ENCODE measurements around the gene OOSP4B. TPM values are rescaled to one million over a fixed set of nuclear protein-coding genes. Genes with fewer than 3 reads are reported as not detected.

OOSP4B gene
- total and polyA plus RNA-seq, 2 of the 8 experiments (the other 6 are each of a cell fraction or from before 2014, with no cell fraction given), result not detected

GRCh38 chr11:60016881-60017280 is at the start of gene OOSP4B (continued):
- TF ChIP-seq RXRA (IDR thresholded peaks at IDR 0.05; ENCODE audit: insufficient read depth, low read depth, low read length), result no peak
- no peak for TF ChIP-seq CHD1 (IDR thresholded peaks at IDR 0.05; ENCODE audit: low read depth, low read length)
- TF ChIP-seq BCL11A (IDR thresholded peaks at IDR 0.05; ENCODE audit: low read depth in 2 of 2, low read length in 2 of 2), result no peak
- TF ChIP-seq MAFK (IDR thresholded peaks at IDR 0.05; ENCODE audit: low read depth, low read length), result no peak
- no peak for TF ChIP-seq ZNF274 (IDR thresholded peaks at IDR 0.05; ENCODE audit: borderline replicate concordance, extremely low read depth, low read length)
- no peak for TF ChIP-seq CBX5 (IDR thresholded peaks at IDR 0.05; ENCODE audit: low read depth, low read length)
- TF ChIP-seq RBBP5 (IDR thresholded peaks at IDR 0.05; ENCODE audit: borderline replicate concordance, low read depth, low read length), result no peak
- no peak for TF ChIP-seq SAP30 (IDR thresholded peaks at IDR 0.05; ENCODE audit: insufficient read depth, insufficient replicate concordance, low read length)
- no peak for TF ChIP-seq RNF2 (IDR thresholded peaks at IDR 0.05; ENCODE audit: borderline replicate concordance, low read depth, low read length, missing control alignments, poor library complexity, severe bottlenecking)

Measured in H1 (cell line).